K562 (cell line): Measurements from ENCODE around the gene TNPO2. TPM values are rescaled to one million over a fixed set of nuclear protein-coding genes. Genes with fewer than 3 reads are reported as not detected.

Experiments used
- ATAC-seq: fragments of 200-7000 bp; cut with Tn5 transposase; 3 replicates; pipeline ENCODE4 v1.9.1; 2020; ENCODE audit warnings: moderate library complexity
- BruUV-seq: library from RNA; stranded (reverse); fragments of 400-500 nt; replicated peaks from 2 replicates; lab custom pipeline; 2021; lab: Mats Ljungman, UMichigan
- CTCF ChIA-PET: fragments of 300-600 bp; formaldehyde crosslinking; extraction: SDS; loops from one replicate; lab custom pipeline; 2021; ENCODE audit warnings: low intra/inter-chr PET ratio; lab: Yijun Ruan, JAX
- POLR2A ChIA-PET: fragments of 300-600, 350-650 bp; sonication (Branson Sonifier 250); formaldehyde crosslinking; extraction: SDS; loops from one replicate; lab custom pipeline; 2021; ENCODE audit warnings: antibody characterized with exemption, inconsistent platforms; lab: Yijun Ruan, JAX
- DNase-seq, 4 experiments: peaks; one replicate each; pipeline versions ENCODE4 v3.0.0 to v3.0.0-alpha.2; 2011 to 2018; ENCODE audit warnings: low spot score in 3 of 4, mixed read lengths in 3 of 4; ENCODE audit errors: extremely low read depth in 1 of 4
- FAIRE-seq: peaks from 2 replicates; lab custom pipeline; 2011; peaks lifted over from hg19 to GRCh38; lab: Jason Lieb, UNC
- H2AFZ ChIP-seq: 2 replicates; pipeline ENCODE4 v1.6.0; 2011; ENCODE audit warnings: low read depth, low read length, control low read depth, inconsistent platforms
- H3K27ac ChIP-seq: fragments of 200-600 bp; 3 replicates; pipeline ENCODE4 v1.8.0; 2011; ENCODE audit warnings: low read depth, mild to moderate bottlenecking, control low read depth, inconsistent platforms, low read length, moderate library complexity, mixed read lengths; ENCODE audit errors: extremely low read depth
- H3K27me3 ChIP-seq, 2 experiments: fragments of 300-600 bp in 1 of 2; 2 replicates in 1 of 2; 3 replicates in 1 of 2; pipeline versions ENCODE4 v1.6.0 to v1.8.0; 2011; ENCODE audit warnings: inconsistent platforms in 2 of 2, low read length in 2 of 2, mild to moderate bottlenecking in 1 of 2, mixed read lengths in 1 of 2, moderate library complexity in 1 of 2; ENCODE audit not compliant: control insufficient read depth in 2 of 2, insufficient read depth in 2 of 2
- H3K36me3 ChIP-seq: fragments of 300-600 bp; 3 replicates; pipeline ENCODE4 v1.8.0; 2011; ENCODE audit warnings: mild to moderate bottlenecking, low read length, inconsistent platforms; ENCODE audit not compliant: control insufficient read depth, insufficient read depth
- H3K4me1 ChIP-seq, 2 experiments: fragments of 200-600 bp in 1 of 2; replicated peaks in 1 of 2; 2 replicates in 1 of 2; 3 replicates in 1 of 2; pipeline versions ENCODE4 v1.5.1 to v1.8.0; 2011; ENCODE audit warnings: inconsistent platforms in 2 of 2, low read length in 2 of 2, mild to moderate bottlenecking in 1 of 2, mixed read lengths in 1 of 2, moderate library complexity in 1 of 2; ENCODE audit not compliant: control insufficient read depth in 2 of 2, insufficient read depth in 2 of 2
- H3K4me2 ChIP-seq: 2 replicates; pipeline ENCODE4 v1.6.1; 2011; ENCODE audit warnings: low read length, control low read depth, inconsistent platforms, mixed read lengths; ENCODE audit not compliant: insufficient read depth
- H3K4me3 ChIP-seq: fragments of 200-600 bp; sonication (generic), shearing (Covaris generic); 2 replicates; pipeline ENCODE4 v1.5.1; 2016; ENCODE audit warnings: control low read depth, inconsistent platforms
- H3K79me2 ChIP-seq: fragments of 200-600 bp; 3 replicates; pipeline ENCODE4 v1.8.0; 2011; ENCODE audit warnings: low read length, inconsistent platforms; ENCODE audit not compliant: control insufficient read depth, insufficient read depth
- H3K9ac ChIP-seq, 2 experiments: 2 replicates each; pipeline versions ENCODE4 v1.6.0 to v1.6.1; 2011; ENCODE audit warnings: low read depth in 2 of 2, low read length in 2 of 2, control low read depth in 1 of 2, inconsistent platforms in 1 of 2, mild to moderate bottlenecking in 1 of 2, mixed read lengths in 1 of 2; ENCODE audit not compliant: insufficient read depth in 1 of 2
- H3K9me1 ChIP-seq: one replicate; pipeline ENCODE4 v1.6.0; 2011; ENCODE audit warnings: inconsistent platforms, mild to moderate bottlenecking, low read length, moderate library complexity; ENCODE audit not compliant: control insufficient read depth, insufficient read depth
- H3K9me3 ChIP-seq: replicated peaks from 2 replicates; pipeline ENCODE4 v1.5.1; 2011; ENCODE audit warnings: low read depth, low read length, inconsistent platforms; ENCODE audit not compliant: control insufficient read depth, insufficient read depth
- H4K20me1 ChIP-seq: replicated peaks from 2 replicates; pipeline ENCODE4 v1.6.1; 2011; ENCODE audit warnings: low read length, inconsistent platforms, mixed read lengths; ENCODE audit not compliant: control insufficient read depth, insufficient read depth
- CHD1 ChIP-seq: fragments of 200-600 bp; sonication (generic); IDR thresholded peaks from one replicate; pipeline ENCODE4 v1.6.1; 2012; ENCODE audit warnings: mild to moderate bottlenecking, moderate library complexity, low read length, inconsistent platforms
- DNMT1 ChIP-seq: fragments of 450-650 bp; IDR thresholded peaks from 2 replicates; pipeline ENCODE4 v1.6.1; 2016; ENCODE audit warnings: antibody characterized with exemption, mild to moderate bottlenecking
- FIP1L1 ChIP-seq: fragments of 200-400 bp; formaldehyde crosslinking; IDR thresholded peaks from 2 replicates; pipeline ENCODE4 v1.6.1; 2018; ENCODE audit warnings: mild to moderate bottlenecking, low read depth, low read length; ENCODE audit not compliant: poor library complexity, severe bottlenecking
- HDAC1 ChIP-seq, 2 experiments: fragments of 450-650 bp; IDR thresholded peaks; 2 replicates each; pipeline ENCODE4 v1.6.1; 2016 to 2017; ENCODE audit warnings: inconsistent platforms in 1 of 2, mild to moderate bottlenecking in 1 of 2, moderate library complexity in 1 of 2
- NRF1 ChIP-seq, 2 experiments: fragments of 450-650 bp; IDR thresholded peaks in 1 of 2; conservative IDR thresholded peaks in 1 of 2; 2 replicates each; pipeline ENCODE4 v1.6.1; 2014; ENCODE audit warnings: mild to moderate bottlenecking in 2 of 2
- PHF21A ChIP-seq: fragments of 450-650 bp; IDR thresholded peaks from 2 replicates; pipeline ENCODE4 v1.6.1; 2017; ENCODE audit warnings: low read depth, borderline replicate concordance
- WGBS: fragments of 100-300 bp; shearing (Covaris generic); methylation state at CpG from one replicate; pipeline ENCODE4 v1.1.6; 2016; ENCODE audit warnings: low coverage, mixed read lengths; ENCODE audit not compliant: insufficient coverage; ENCODE audit errors: missing lambda C conversion rate; 5-methylcytosine and 5-hydroxymethylcytosine counted together
- in situ Hi-C: fragments of 300-500 bp; cut with MboI; formaldehyde crosslinking; loops from 4 replicates; pipeline ENCODE4 v1.15.0; 2018; ENCODE audit warnings: inconsistent platforms, mixed read lengths
- intact Hi-C: fragments of 100-400 bp; cut with micrococcal nuclease; formaldehyde crosslinking; loops from 2 replicates; pipeline ENCODE4 v1.14.2; 2022
- polyA plus RNA-seq, 8 experiments: library from polyadenylated mRNA; depleted of rRNA in 4 of 8; stranded (reverse) in 5 of 8; unstranded in 3 of 8; fragments of >200 nt; fragmentation: Nextera tagmentation in 2 of 8; fragmentation: Illumina TruSeq in 1 of 8; extraction: Ambion mirVana in 2 of 8; extraction: Trizol in 1 of 8; gene quantifications; 2 replicates each; pipeline versions ENCODE4 v1.2.1 to v1.2.3, GENCODE V29; 2011 to 2014; ENCODE audit warnings: inconsistent platforms in 1 of 8, missing spikeins in 1 of 8
- total RNA-seq, 7 experiments: library from RNA; depleted of rRNA in 6 of 7; stranded (reverse); fragments of >200 nt in 6 of 7; fragmentation: Illumina TruSeq in 2 of 7; extraction: Trizol in 2 of 7; gene quantifications; 2 replicates each; pipeline versions ENCODE4 v1.2.1 to v1.2.3, GENCODE V29; 2011 to 2021; ENCODE audit warnings: low replicate concordance in 1 of 7
- TF ChIP-seq, protein P1 (sequence below), 2 experiments: fragments of 450-650 bp; IDR thresholded peaks; 2 replicates each; pipeline ENCODE4 v1.6.1; 2016
- TF ChIP-seq, protein P2 (sequence below), 2 experiments: IDR thresholded peaks; 2 replicates each; pipeline ENCODE4 v1.6.1; 2012; ENCODE audit warnings: improper control_type of control experiment in 2 of 2, low read depth in 2 of 2, low read length in 2 of 2, borderline replicate concordance in 1 of 2

Gene TNPO2
- total and polyA plus RNA-seq, 9 of the 15 experiments (the other 6 are each of a cell fraction or from before 2014, with no cell fraction given), result 6.0 to 126 (median 53.8) TPM

DNA sequence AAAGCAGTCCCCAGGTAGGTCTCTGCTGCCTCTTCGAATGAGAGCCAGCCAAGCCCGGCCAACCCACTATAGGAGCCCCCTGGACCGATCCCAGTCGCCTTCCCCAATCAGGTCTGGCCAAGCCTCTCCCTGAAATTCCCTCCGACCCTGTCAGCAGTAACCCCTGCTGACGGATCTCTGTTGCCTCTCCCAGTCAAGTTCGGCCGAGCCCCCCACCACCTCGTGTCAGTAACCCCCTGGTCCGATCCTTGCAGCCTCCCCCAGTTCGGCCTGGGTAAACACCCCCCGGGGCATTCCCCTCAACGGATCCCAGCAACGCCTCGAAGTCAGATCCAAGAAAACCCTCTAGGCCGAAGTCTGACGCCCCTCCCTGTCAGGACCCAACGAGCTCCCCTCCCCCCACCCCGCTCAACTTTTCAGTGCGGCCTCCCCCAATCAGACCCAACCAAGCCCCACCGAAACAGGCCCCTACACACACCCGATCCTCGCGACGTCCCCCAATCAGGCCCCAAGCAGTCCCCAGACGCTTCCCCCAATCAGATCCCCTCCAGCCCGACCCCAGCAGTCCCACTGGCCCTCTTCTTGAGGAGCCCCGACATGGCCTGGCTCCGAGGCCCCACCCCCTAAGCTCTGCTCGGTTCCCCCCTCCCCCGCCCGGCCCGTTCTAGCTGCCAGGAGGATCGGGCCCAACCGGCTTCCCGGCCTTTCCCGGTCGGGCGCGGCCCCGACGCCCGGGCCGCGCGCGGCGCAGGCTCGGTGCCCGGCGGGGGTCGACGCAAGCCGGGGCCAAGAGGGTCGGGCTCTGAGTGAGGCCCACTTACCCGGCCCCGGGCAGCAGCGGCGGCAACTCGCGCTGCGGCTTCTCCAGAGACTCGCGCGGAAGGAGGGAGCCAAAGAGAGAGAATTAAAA is 1.8 kb downstream of the TNPO2 start (continued):
- TF ChIP-seq, protein P1, sequence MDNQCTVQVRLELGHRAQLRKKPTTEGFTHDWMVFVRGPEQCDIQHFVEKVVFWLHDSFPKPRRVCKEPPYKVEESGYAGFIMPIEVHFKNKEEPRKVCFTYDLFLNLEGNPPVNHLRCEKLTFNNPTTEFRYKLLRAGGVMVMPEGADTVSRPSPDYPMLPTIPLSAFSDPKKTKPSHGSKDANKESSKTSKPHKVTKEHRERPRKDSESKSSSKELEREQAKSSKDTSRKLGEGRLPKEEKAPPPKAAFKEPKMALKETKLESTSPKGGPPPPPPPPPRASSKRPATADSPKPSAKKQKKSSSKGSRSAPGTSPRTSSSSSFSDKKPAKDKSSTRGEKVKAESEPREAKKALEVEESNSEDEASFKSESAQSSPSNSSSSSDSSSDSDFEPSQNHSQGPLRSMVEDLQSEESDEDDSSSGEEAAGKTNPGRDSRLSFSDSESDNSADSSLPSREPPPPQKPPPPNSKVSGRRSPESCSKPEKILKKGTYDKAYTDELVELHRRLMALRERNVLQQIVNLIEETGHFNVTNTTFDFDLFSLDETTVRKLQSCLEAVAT (IDR thresholded peaks at IDR 0.05), result peak in 1 of 2 experiments; percentile 47; a peak in 1 of 4 replicates
- peak; percentile 30 for TF ChIP-seq FIP1L1
- TF ChIP-seq HDAC1 (IDR thresholded peaks at IDR 0.05), result peak in 1 of 2 experiments; percentile 54; a peak in 2 of 4 replicates

DNA sequence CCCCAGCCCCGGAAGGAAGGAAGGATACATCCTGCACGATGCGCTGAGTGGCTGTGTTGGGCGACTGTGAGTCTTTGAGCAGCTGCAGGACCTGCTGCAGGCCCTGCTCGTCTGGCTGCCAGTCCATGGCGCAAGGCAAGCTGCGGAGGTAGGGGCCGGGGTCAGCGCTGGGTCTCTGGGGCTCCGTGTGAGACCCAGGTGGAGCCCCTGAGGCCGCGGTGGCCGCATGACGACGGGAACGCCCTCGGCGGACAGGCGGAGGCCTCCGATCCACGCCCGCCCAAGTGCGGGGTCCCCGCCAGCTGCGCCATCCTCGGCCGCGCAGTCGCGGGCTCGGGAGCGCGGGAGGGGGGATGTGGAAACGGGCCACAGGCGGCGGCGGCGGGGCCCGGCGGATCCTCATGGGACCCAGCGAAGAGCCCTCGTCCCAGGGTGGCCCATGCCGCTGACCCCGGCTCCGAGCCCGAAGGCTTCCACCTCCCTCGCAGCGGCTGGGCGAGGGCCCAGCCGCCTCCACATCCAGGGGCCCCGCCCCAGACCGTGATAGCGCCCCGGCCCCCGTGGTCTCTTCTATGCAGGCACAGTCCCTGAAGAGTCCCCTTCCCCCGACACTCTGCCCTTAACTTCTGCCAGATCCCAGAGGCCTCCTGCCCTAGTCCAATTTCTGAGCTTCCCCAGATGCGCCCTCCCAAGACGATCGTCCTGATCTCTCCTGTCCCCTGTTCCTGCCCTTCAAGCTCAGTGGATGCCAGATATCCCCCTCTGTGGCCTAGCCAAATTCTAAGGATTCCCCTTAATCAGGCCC is 2.7 kb downstream of the TNPO2 start:
- in situ Hi-C loops (no loop called here), intact Hi-C loops (no loop called here)
- H3K9me1 ChIP-seq, result peaks cover 3% of the 10 kb centered on the region
- H3K79me2 ChIP-seq, result peaks cover 77% of the 10 kb centered on the region
- peaks cover 47% of the 10 kb centered on the region for H3K36me3 ChIP-seq
- peaks cover 17% of the 10 kb centered on the region; the same call in 1 of the 2 replicates for H4K20me1 ChIP-seq
- peak overlapping the region; percentile 92 for H3K4me2 ChIP-seq
- peak; percentile 49 for ATAC-seq
- DNase-seq, result peak; percentile 49 to 57 (median 55)
- H3K27ac ChIP-seq, result peak overlapping the region; percentile 87
- no peak overlapping the region for H2AFZ ChIP-seq
- peaks cover 10 to 46% of the 10 kb centered on the region in 2 experiments; a peak in 3 of 5 replicates for H3K4me1 ChIP-seq
- BruUV-seq, result no TSS peak
- H3K9ac ChIP-seq, result peak overlapping the region; percentile 89 to 99
- no peaks in the 10 kb centered on the region for H3K27me3 ChIP-seq
- WGBS, result 6% methylated on average over 37 of the region's 59 CpGs
- ChIA-PET POLR2A (interaction anchor here (0.8 to 4.4 kb wide), 8 partner anchors 12 to 77 kb away, joined by 3 to 50 read pairs (median 4); partner anchors contain the start of genes JUNB and TRIR), CTCF (no interaction called here)
- FAIRE-seq, result no peak
- peak overlapping the region; percentile 82 for H3K4me3 ChIP-seq
- no peaks in the 10 kb centered on the region for H3K9me3 ChIP-seq
- TF ChIP-seq CHD1 (peak; percentile 24), NRF1 (conservative IDR thresholded peaks at IDR 0.05 in 1 of 2, IDR thresholded peaks at IDR 0.05 in 1 of 2) (peak; percentile 72 to 73), PHF21A (no peak), DNMT1 (no peak)
- TF ChIP-seq, protein P2, sequence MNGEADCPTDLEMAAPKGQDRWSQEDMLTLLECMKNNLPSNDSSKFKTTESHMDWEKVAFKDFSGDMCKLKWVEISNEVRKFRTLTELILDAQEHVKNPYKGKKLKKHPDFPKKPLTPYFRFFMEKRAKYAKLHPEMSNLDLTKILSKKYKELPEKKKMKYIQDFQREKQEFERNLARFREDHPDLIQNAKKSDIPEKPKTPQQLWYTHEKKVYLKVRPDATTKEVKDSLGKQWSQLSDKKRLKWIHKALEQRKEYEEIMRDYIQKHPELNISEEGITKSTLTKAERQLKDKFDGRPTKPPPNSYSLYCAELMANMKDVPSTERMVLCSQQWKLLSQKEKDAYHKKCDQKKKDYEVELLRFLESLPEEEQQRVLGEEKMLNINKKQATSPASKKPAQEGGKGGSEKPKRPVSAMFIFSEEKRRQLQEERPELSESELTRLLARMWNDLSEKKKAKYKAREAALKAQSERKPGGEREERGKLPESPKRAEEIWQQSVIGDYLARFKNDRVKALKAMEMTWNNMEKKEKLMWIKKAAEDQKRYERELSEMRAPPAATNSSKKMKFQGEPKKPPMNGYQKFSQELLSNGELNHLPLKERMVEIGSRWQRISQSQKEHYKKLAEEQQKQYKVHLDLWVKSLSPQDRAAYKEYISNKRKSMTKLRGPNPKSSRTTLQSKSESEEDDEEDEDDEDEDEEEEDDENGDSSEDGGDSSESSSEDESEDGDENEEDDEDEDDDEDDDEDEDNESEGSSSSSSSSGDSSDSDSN (IDR thresholded peaks at IDR 0.05; ENCODE audit: borderline replicate concordance in 1 of 2, low read depth in 2 of 2, low read length in 2 of 2), result peak in 1 of 2 experiments; percentile 21; a peak in 1 of 4 replicates
